SU-DHL-6 (cell line): ENCODE results near the gene SH3BGRL2.

ENCODE experiments used
- H2AFZ ChIP-seq: fragments of 200-600 bp; sonication (generic); 2 replicates; pipeline ENCODE4 v1.6.1; 2014; ENCODE audit warnings: low read depth, mild to moderate bottlenecking, moderate library complexity, mixed read lengths, antibody characterized with exemption, low read length; ENCODE audit not compliant: severe bottlenecking
- H3F3A ChIP-seq: fragments of 200-600 bp; shearing (Covaris generic); 2 replicates; pipeline ENCODE4 v1.6.0; 2016; ENCODE audit warnings: antibody characterized with exemption, mild to moderate bottlenecking; ENCODE audit not compliant: insufficient read depth
- H3K27ac ChIP-seq: fragments of 200-600 bp; sonication (generic); 2 replicates; pipeline ENCODE4 v1.5.1; 2016; ENCODE audit warnings: low read depth, mild to moderate bottlenecking, low read length, moderate library complexity, mixed read lengths
- H3K27me3 ChIP-seq: fragments of 200-600 bp; sonication (generic), shearing (Covaris generic); 2 replicates; pipeline ENCODE4 v1.6.0; 2014; ENCODE audit warnings: mild to moderate bottlenecking, low read length
- H3K36me3 ChIP-seq: fragments of 200-600 bp; sonication (generic); 2 replicates; pipeline ENCODE4 v1.6.1; 2014; ENCODE audit warnings: mild to moderate bottlenecking, low read length, mixed read lengths
- H3K4me2 ChIP-seq: fragments of 300-600, 200-600 bp; shearing (Covaris generic), sonication (generic); 2 replicates; pipeline ENCODE4 v1.6.0; 2014; ENCODE audit warnings: low read length, low read depth, mild to moderate bottlenecking; ENCODE audit not compliant: poor library complexity, severe bottlenecking
- H3K4me3 ChIP-seq: fragments of 200-600 bp; sonication (generic); 2 replicates; pipeline ENCODE4 v1.5.1; 2014; ENCODE audit warnings: antibody characterized with exemption, low read length, mild to moderate bottlenecking, mixed read lengths; ENCODE audit not compliant: insufficient read depth, poor library complexity, severe bottlenecking
- H3K79me2 ChIP-seq: fragments of 200-600 bp; sonication (generic); 2 replicates; pipeline ENCODE4 v1.6.1; 2014; ENCODE audit warnings: mild to moderate bottlenecking, low read length, moderate library complexity; ENCODE audit not compliant: insufficient read depth
- H3K9ac ChIP-seq: fragments of 200-600 bp; sonication (generic); 2 replicates; pipeline ENCODE4 v1.7.0; 2014; ENCODE audit warnings: mild to moderate bottlenecking, low read length
- H3K9me2 ChIP-seq: fragments of 200-600 bp; sonication (generic); replicated peaks from 2 replicates; pipeline ENCODE4 v1.6.1; 2014; ENCODE audit warnings: low read length; ENCODE audit not compliant: insufficient read depth
- H3K9me3 ChIP-seq: fragments of 200-600 bp; sonication (generic); 2 replicates; pipeline ENCODE4 v1.6.1; 2014; ENCODE audit warnings: low read length, mixed read lengths; ENCODE audit not compliant: insufficient read depth
- H4K20me1 ChIP-seq: fragments of 200-600 bp; sonication (generic); 2 replicates; pipeline ENCODE4 v1.6.1; 2014; ENCODE audit warnings: low read depth, mild to moderate bottlenecking, antibody characterized with exemption, low read length, moderate library complexity, mixed read lengths
- CTCF ChIP-seq: fragments of 200-600 bp; sonication (generic); IDR thresholded peaks from one replicate; pipeline ENCODE4 v1.5.1; 2017; ENCODE audit warnings: antibody characterized with exemption, mild to moderate bottlenecking, low read length, moderate library complexity; ENCODE audit not compliant: insufficient read depth, poor library complexity, severe bottlenecking
- EZH2phosphoT487 ChIP-seq: fragments of 200-600 bp; sonication (generic), shearing (Covaris generic); conservative IDR thresholded peaks from 2 replicates; pipeline ENCODE4 v1.6.1; 2018; ENCODE audit warnings: mild to moderate bottlenecking, antibody characterized with exemption, low read length, moderate library complexity, mixed read lengths

SH3BGRL2 gene

GRCh38 chr6:79632580-79632979 lies 1.5 kb downstream of the SH3BGRL2 start:
- Histone ChIP-seq H3K36me3 (no peaks in the 10 kb centered on the region), H3K79me2 (no peaks in the 10 kb centered on the region), H2AFZ (no peak overlapping the region), H3K27me3 (no peaks in the 10 kb centered on the region), H3K9ac (no peak overlapping the region), H3K9me2 (no peaks in the 10 kb centered on the region), H3K27ac (no peak overlapping the region), H3F3A (no peaks in the 10 kb centered on the region), H3K4me3 (no peak overlapping the region), H4K20me1 (no peaks in the 10 kb centered on the region), H3K9me3 (no peaks in the 10 kb centered on the region), H3K4me2 (no peak overlapping the region)
- TF ChIP-seq EZH2phosphoT487, result no peak
- no peak for TF ChIP-seq CTCF

- Histone ChIP-seq H2AFZ (no peak overlapping the region), H3K9me3 (no peaks in the 10 kb centered on the region), H3K4me3 (no peak overlapping the region), H3F3A (no peaks in the 10 kb centered on the region), H3K79me2 (no peaks in the 10 kb centered on the region), H3K27me3 (no peaks in the 10 kb centered on the region), H3K4me2 (no peak overlapping the region), H3K9me2 (no peaks in the 10 kb centered on the region), H3K9ac (no peak overlapping the region), H4K20me1 (no peaks in the 10 kb centered on the region), H3K36me3 (no peaks in the 10 kb centered on the region), H3K27ac (no peak overlapping the region)
- no peak for TF ChIP-seq CTCF
- TF ChIP-seq EZH2phosphoT487, result no peak
Measured at GRCh38 chr6:79634491-79635231, 3.5 kb downstream of the SH3BGRL2 start.

DNA sequence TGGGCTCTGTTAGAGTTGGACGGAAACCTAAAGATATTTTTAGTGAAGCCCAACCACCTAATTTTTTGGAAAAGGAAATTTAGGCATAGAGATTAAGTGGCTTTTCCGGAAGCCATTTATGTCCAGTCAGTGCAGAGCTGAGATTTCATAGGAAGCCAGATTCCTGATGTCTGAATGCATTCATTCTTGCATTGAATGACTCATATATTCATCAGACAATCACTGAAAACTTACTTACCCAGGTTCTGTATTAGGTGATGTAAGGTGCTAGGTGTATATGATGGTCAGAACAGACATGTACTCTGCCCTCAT lies 4.1 kb downstream of the SH3BGRL2 start:
- H3K4me2 ChIP-seq, result no peak overlapping the region
- H3K36me3 ChIP-seq, result no peaks in the 10 kb centered on the region
- no peaks in the 10 kb centered on the region for H3K79me2 ChIP-seq
- no peak overlapping the region for H3K27ac ChIP-seq
- TF ChIP-seq EZH2phosphoT487 (no peak), CTCF (no peak)
- H3K4me3 ChIP-seq, result no peak overlapping the region
- no peak overlapping the region for H2AFZ ChIP-seq
- no peaks in the 10 kb centered on the region for H3K9me2 ChIP-seq
- no peaks in the 10 kb centered on the region for H3K9me3 ChIP-seq
- H3K27me3 ChIP-seq, result no peaks in the 10 kb centered on the region
- no peaks in the 10 kb centered on the region for H4K20me1 ChIP-seq
- H3K9ac ChIP-seq, result no peak overlapping the region
- H3F3A ChIP-seq, result no peaks in the 10 kb centered on the region
